GM19455 (cell line): ENCODE measurements around the gene BICRA.

ENCODE experiments used
- ATAC-seq: cut with Tn5 transposase; IDR thresholded peaks from one replicate; pipeline ENCODE4 v1.9.1; 2021; ENCODE audit not compliant: unreplicated experiment

BICRA gene

DNA sequence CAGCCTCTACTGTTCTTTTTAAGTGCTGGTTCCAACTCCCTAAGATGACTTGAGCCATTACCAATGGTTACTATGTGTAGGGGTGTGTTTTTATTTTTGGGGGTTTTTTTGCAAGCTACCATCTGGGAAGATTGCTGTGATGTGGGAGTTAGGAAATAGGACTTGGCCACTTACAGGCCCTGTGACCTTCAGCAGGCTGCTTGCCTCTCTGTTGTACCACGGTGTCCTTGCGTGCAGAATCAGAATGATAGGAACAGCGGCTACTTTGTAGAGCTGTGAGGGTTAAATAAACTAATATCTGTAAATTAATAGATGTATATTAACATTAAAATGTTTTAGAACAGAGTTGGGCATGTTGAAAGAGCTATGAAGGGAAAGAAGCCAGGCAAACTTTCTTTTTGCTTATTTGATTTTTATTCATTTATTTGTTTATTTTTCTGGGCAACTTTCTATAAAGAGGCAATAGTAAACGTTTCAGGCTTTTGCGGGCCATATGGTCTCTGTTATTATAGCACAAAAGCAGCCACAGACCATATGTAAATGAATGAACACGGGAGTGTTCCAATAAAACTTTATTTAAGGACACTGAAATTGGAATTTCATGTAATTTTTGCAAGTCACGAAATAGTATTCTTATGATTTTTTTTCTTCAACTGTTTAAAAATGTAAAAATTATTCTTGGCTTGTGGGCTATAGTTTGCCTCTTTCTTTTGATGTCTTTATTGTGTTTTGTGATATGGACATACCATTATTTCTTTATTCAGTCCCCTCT lies 77.9 kb downstream of the BICRA start:
- no peak for ATAC-seq

GRCh38 chr19:47687906-47688305 lies 79.0 kb downstream of the BICRA start:
- no peak for ATAC-seq

DNA sequence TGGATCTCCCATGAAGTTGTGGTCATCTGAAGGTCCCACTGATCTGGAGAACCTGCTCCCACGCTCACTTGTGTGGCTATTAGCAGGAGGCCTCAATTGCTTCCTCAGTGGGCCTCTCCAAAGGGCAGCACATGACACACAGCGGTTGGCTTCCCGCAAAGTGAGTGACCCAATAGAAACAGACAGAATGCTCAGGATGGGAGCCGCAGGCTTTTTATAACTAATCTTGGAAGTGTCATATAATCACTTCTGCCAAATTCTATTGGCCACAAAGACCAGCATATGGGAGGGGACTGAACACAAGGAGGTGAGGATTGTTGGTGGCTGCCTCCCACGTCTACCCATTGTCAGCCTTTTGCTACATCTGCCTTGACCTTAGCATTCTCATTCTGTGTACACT lies 82.2 kb downstream of the BICRA start:
- ATAC-seq: no peak

GRCh38 chr19:47691782-47692181 lies 82.8 kb downstream of the BICRA start:
- ATAC-seq: no peak

- no peak for ATAC-seq
These were observed 84.6 kb downstream of the BICRA start for GRCh38 chr19:47693489-47693888.

GRCh38 chr19:47693903-47694302 lies 85.0 kb downstream of the BICRA start:
- ATAC-seq: no peak

- no peak for ATAC-seq
These were observed 85.7 kb downstream of the BICRA start for GRCh38 chr19:47694466-47695273.

DNA sequence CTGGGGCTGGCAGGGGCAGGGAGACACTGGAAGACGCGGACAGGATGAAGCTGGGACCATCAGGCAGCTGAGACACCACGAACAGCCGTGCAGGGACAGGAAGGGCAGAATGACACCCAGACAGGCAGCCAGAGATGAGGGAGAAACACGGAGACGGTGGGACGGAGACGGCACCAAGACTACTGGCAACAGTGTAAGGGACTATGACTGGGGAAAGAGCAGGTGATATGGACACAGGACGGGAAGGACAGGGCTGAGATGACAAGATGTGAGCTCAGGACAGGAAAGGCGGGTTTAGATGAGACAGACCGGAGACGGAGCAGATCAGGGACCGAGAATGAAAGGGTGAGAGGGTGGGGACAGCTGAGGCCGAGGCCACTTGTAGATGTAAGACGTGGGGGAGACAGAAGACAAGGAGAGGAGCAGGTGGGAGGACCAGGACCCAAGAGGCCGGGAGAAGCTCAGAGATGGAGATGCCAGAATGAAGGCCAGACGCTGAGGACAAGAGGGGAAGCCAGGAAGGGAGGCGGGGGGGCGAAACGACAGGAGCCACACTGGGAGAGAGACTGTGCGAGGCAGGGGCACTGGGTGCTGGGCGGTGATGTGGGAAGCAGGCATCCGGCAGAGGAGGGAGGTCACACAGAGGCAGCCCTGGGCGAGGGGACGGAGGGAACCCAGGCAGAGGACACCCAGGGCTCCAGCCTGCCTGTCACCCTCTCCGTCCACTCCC lies 86.8 kb downstream of the BICRA start:
- ATAC-seq: no peak

GRCh38 chr19:47696635-47697034 lies 87.7 kb downstream of the BICRA start:
- no peak for ATAC-seq

DNA sequence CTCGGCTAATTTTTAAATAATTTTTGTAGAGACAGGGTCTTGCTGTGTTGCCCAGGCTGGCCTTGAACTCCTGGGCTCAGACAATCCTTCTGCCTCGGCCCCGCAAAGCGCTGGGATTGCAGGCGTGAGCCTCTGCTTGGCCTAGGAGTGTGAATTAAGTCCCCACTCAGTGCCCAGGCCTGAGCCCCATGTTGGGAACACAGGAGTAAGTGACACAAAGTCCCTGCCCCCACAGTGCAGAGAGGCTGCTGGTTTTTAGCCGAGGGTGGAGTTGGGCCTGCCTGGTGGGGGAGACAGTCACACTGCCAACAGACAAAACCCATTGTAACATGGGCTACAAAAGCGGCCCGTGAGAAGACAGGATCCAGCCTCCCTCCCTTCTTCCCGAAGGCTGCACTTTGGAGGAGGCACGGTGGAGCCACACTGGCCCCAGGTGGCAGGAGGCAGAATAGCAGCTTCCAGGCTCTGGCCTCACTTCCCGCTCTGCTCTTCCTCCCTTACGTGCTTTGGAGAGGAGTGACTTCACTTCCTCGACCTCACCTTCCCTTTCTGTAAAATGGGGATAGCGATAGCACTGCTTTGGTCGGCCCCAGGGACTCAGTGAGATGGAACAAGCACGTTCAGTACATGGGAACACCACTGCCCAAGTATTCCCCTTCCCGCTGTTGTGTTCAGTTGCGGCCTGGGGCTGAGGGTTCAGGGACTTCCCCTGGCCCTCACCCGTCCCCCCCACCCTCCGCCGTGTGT lies 89.1 kb downstream of the BICRA start:
- no peak for ATAC-seq

DNA sequence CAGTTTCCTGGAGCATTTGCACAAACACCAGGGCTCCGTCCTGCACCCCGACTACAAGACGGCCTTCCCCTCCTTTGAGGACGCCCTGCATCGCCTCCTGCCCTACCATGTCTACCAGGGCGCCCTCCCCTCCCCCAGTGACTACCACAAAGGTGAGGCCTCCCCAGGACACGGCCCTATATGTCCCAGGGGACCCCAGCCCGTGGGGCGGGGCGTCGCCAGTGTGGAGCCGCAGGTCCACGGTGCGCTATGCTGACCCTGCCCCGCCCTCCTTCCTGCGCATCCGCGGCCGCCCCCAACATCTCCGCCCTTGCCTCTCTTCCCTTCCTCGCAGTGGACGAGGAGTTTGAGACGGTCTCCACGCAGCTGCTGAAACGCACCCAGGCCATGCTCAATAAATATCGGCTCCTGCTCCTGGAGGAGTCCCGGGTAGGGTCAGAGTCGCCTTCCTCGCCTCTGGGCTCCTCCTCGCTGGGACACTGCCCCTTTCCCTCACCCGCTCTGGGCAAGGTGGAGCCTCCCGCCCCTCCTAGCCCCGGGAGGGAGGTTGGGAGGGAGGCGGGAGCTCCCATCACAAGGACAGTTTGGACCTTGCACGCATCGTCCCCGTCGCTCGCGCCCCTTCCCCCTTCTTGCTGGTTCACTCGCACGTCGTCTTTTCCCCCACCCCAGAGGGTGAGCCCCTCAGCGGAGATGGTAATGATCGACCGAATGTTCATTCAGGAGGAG lies 89.9 kb downstream of the BICRA start:
- no peak for ATAC-seq

DNA sequence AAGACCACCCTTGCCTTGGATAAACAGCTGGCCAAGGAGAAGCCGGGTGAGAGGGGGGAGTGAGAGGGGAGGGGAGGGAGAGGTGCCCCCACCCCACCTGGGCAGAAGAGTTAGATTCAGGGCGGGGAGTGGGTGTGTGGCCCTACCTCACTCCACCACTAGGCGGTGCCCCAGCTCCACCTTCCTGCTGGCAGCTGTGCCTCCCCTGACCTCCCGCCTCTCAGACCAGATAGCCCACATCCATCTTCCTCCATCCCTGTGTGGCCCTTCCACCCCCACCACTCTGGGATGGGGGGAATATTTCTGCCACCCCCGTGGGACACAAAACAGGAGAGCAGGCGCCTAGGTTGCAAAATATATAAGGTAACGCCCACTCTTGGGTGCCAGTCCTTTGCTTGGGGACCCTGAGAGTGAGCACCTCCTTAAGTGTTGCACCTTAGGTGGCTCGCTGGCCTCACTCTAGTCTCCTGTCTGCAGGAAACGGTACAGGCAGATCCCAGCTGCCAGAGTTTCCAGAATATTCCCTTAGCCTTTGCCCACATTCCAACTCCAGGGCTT lies 90.5 kb downstream of the BICRA start:
- no peak for ATAC-seq

- no peak for ATAC-seq
These were observed 92.2 kb downstream of the BICRA start for GRCh38 chr19:47700934-47701716.

- ATAC-seq: no peak
These were observed 93.0 kb downstream of the BICRA start for GRCh38 chr19:47701717-47702552.

GRCh38 chr19:47702671-47703070 lies 93.7 kb downstream of the BICRA start:
- no peak for ATAC-seq

DNA sequence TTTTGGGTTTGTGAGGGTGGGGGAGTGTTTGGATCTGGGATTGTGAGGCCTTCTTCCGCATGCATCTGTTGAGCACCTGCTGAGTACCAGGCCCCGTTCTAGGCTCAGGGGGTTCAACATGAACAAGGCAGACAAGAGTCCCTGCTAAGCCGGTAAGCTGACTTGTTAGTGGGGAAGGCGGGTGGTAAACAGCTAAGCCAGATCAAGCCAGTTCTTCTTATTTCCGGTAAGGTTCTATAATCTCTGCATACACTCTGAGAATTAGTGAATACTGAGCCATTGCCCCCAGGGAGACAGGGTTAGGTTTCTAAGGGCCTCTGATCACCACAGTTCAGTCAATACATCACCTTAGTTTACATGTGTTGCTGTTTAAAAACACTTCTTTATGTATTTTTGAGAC lies 94.4 kb downstream of the BICRA start:
- no peak for ATAC-seq

DNA sequence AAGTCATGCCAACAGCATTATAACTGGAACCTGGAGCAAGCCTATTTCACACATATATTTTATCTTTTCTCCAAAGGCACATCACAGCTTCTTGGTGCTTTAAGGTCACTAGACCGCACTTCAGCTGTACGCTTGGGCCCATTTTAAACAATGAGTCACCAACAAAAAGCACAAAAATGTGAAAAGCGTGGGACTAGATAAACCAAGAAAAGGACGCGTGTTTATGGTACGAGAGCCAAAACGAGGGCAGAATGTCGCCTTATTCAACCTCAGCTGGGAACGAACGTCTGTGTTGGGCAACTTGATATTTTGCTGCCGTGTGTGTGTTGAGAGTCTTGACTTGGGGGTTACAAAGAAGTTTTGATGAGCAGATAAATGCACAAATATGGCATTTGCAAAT lies 95.1 kb downstream of the BICRA start:
- ATAC-seq: no peak

DNA sequence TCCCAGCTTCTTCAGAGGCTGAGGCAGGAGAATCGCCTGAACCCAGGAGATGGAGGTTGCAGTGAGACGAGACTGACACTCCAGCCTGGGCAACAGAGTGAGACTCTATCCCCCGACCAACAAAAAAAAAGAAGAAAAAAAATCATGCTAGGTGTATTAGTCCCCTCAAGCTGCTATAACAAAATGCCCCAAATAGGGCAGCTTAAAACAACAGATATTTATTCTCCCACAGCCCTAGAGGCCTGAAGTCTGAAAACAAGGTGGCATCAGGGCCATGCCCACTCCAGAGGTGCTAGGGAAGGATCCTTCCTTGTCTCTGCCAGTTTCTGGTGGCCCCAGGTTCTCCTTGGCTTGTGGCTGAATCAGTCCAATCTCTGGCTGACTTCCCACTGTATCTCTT lies 95.7 kb downstream of the BICRA start:
- ATAC-seq: no peak
